ACC112 (cell line): Measurements from ENCODE around the gene RFPL3.
"Not testable (repeated sequence)": the region's sequence is repeated elsewhere in the genome, so short reads cannot be mapped to it uniquely, and the experiment has no call there.

ENCODE experiments used
- H2AFZ ChIP-seq: fragments of 200-600 bp; sonication (generic); one replicate; pipeline ENCODE4 v1.6.0; 2017; ENCODE audit warnings: antibody characterized with exemption, low read length; ENCODE audit not compliant: unreplicated experiment
- H3K27ac ChIP-seq: fragments of 200-600 bp; sonication (generic); 2 replicates; pipeline ENCODE4 v1.5.1; 2014; ENCODE audit warnings: low read depth, mild to moderate bottlenecking, antibody characterized with exemption, low read length, moderate library complexity
- H3K27me3 ChIP-seq: fragments of 200-600 bp; sonication (generic); 2 replicates; pipeline ENCODE4 v1.6.1; 2014; ENCODE audit warnings: mild to moderate bottlenecking, antibody characterized with exemption, low read length, moderate library complexity, mixed read lengths; ENCODE audit not compliant: insufficient read depth
- H3K36me3 ChIP-seq: fragments of 200-600 bp; sonication (generic); 2 replicates; pipeline ENCODE4 v1.6.1; 2016; ENCODE audit warnings: mild to moderate bottlenecking, antibody characterized with exemption, low read length, moderate library complexity, mixed read lengths; ENCODE audit not compliant: insufficient read depth
- H3K4me1 ChIP-seq: fragments of 200-600 bp; sonication (generic); one replicate; pipeline ENCODE4 v1.6.1; 2016; ENCODE audit warnings: low read length, mixed read lengths; ENCODE audit not compliant: insufficient read depth, unreplicated experiment, control insufficient read depth
- H3K4me3 ChIP-seq: fragments of 200-600 bp; sonication (generic); 2 replicates; pipeline ENCODE4 v1.5.1; 2014; ENCODE audit warnings: mild to moderate bottlenecking, low read depth, low read length
- H3K79me2 ChIP-seq: fragments of 200-600 bp; sonication (generic); one replicate; pipeline ENCODE4 v1.6.0; 2016; ENCODE audit warnings: low read length; ENCODE audit not compliant: control insufficient read depth, unreplicated experiment, insufficient read depth

The RFPL3 gene

DNA sequence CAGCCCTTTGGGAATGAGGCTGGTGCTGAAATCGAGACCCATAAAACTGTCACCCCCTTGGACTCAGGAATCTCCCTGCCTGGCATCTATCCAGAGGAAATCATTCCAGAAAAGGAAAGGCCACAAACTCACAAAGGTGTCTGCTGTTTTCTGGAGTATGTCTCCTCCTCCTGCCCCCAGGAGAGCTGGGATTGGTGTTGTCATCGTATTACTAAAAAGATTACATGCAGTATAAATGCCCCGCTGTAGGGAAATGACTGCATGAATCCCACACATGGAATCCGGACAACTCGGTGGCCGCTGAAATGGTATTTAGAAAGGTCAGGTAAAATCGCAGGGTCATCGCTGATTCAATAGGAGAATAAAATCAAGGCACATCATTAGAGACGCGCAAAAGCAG lies 18.9 kb upstream of the RFPL3 start:
- H3K4me1 ChIP-seq = no peaks in the 10 kb centered on the region
- no peak overlapping the region for H2AFZ ChIP-seq

DNA sequence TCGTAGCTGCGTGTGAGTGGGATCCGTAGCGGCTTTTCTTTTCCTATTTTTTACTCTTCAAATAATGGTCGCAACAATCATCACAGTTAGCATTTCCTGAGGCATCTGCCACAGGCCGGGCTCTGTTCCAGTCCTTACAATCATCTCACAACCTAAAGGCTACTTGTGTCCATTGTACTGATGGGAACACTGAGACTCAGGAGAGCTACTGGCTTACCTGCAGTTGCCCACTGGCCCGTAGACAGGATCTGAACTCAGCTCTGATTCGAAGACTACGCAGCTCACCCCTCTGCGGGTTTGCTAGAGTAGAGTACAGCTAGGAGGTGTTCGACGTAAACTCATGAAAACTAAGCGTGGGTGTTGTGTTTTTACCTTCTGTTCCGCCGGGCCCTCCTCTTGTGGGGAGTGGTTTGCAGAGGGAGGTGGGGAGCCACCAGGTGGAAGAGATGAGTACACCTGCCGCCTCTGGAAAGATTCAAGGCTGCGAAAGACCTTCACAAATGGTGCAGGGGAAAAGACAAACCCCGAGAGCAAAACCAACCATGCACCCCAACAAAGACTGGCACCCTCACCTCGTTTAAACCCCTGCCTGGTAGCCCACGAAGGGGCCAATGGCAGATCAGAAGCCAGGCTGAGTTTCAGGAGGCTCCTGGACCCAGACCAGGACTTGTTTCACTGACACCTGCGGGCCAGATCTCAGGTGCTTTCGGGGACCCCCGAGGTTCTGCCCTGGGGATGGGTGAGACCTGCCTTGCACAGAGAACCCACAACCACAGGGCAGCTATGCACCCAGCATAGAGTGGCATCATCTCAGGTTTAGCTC lies 18.3 kb upstream of the RFPL3 start:
- Histone ChIP-seq H2AFZ (no peak overlapping the region), H3K4me1 (no peaks in the 10 kb centered on the region), H3K36me3 (no peaks in the 10 kb centered on the region), H3K79me2 (no peaks in the 10 kb centered on the region), H3K27ac (no peak overlapping the region), H3K27me3 (peaks cover 28% of the 10 kb centered on the region), H3K4me3 (no peak overlapping the region)

More for the DNA sequence above, 18.9 kb upstream of the RFPL3 start:
- Histone ChIP-seq H3K4me3 (no peak overlapping the region), H3K79me2 (no peaks in the 10 kb centered on the region), H3K27me3 (peaks cover 23% of the 10 kb centered on the region), H3K27ac (no peak overlapping the region), H3K36me3 (no peaks in the 10 kb centered on the region)

DNA sequence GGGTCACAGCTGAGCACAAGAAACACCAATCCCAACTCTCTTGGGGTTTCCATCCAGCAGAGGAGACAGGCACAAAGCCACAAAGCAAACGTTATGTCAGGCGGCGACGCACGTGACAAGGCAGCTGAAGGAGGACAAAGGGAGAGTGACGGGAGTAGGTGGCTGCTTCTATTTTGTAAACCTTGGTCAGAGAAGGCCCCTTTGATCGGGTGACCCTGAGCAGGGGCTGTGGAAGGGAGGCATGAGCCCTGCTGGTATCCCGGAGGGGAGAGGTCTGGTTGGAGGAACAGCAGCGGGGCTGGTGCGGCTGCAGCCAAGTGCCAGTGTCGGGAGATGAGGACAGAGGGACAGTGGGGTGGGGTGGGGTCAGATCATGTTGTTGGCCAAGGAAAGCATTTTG lies 17.3 kb upstream of the RFPL3 start:
- Histone ChIP-seq H3K79me2 (no peaks in the 10 kb centered on the region), H3K4me3 (no peak overlapping the region), H3K27ac (no peak overlapping the region)

DNA sequence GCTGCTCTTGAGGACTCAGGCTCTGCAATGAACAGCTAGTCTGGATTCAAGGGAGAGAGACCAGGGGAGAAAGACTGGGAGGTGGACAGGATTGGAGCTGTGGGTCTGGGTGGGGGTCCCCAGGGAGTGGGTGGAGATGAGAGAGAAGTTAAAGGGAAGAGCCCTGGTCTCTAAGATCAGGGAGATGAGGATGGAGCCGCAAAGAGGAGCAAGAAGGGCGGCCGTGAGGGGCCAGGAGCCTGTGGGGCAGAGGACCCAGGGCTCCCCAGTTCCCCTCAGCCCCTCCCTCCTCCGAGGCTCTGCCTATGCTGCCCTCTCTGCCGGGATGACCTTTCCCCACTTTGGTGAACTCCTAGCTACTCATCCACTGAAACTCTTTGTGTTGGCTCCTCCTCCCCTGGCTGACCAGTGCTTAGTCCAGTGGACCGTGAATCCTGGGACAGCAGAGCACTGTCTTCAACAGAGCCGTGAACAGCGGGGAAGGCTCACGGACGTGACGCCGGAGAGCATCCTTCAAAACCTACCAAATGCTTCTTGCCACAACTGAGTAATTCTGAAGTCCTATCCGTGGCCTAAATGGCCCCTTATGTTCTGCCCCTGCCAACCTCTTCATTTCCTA lies 16.4 kb upstream of the RFPL3 start:
- H2AFZ ChIP-seq = no peak overlapping the region

More for the DNA sequence above, 17.3 kb upstream of the RFPL3 start:
- Histone ChIP-seq H3K36me3 (no peaks in the 10 kb centered on the region), H3K4me1 (no peaks in the 10 kb centered on the region), H2AFZ (no peak overlapping the region), H3K27me3 (peaks cover 37% of the 10 kb centered on the region)

DNA sequence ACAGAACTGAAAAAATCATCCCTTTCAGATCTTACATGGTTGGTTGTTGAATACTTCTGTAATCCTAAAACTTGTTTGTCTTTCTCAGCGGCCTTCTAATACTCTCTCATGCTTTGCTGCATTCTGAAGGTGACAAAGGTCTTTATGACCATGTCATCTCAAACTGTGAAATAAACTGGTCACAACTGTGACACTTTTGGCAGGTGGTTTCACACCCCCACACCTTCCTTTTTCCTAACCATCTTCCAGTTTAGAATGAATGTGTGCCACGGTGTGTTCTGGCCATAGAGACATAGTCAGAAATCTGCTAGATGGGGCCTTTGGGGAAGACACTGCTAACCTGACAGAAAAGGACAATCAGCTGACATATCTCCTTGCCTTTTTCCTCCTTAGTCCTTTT lies 14.7 kb upstream of the RFPL3 start:
- H3K4me1 ChIP-seq = no peaks in the 10 kb centered on the region
- H3K27me3 ChIP-seq = peaks cover 43% of the 10 kb centered on the region
- no peak overlapping the region for H2AFZ ChIP-seq
- H3K36me3 ChIP-seq = no peaks in the 10 kb centered on the region
- H3K79me2 ChIP-seq = no peaks in the 10 kb centered on the region
- H3K27ac ChIP-seq = no peak overlapping the region
- H3K4me3 ChIP-seq = no peak overlapping the region

More for the DNA sequence above, 16.4 kb upstream of the RFPL3 start:
- no peaks in the 10 kb centered on the region for H3K36me3 ChIP-seq
- no peak overlapping the region for H3K27ac ChIP-seq
- no peak overlapping the region for H3K4me3 ChIP-seq
- H3K4me1 ChIP-seq = no peaks in the 10 kb centered on the region
- no peaks in the 10 kb centered on the region for H3K79me2 ChIP-seq
- peaks cover 43% of the 10 kb centered on the region for H3K27me3 ChIP-seq

DNA sequence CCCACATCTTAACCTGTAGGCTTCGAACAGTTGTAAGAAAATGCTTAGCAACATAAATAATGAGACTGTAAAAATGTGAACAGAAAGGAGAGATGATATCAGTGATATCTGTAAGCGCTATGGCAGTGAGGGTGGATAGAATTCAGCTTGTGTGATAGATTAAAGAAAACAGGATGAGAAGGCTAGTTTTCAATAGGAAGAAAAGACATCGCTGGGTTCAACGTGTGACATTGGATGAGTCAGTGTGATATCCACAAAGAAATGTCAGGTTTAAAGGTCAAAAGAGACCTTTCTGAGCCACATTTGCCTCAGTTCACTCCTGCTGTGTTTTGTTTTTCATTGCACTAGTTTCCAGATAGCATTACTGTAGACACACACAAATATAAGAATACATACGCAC lies 13.7 kb upstream of the RFPL3 start:
- Histone ChIP-seq H2AFZ (no peak overlapping the region), H3K36me3 (no peaks in the 10 kb centered on the region)

DNA sequence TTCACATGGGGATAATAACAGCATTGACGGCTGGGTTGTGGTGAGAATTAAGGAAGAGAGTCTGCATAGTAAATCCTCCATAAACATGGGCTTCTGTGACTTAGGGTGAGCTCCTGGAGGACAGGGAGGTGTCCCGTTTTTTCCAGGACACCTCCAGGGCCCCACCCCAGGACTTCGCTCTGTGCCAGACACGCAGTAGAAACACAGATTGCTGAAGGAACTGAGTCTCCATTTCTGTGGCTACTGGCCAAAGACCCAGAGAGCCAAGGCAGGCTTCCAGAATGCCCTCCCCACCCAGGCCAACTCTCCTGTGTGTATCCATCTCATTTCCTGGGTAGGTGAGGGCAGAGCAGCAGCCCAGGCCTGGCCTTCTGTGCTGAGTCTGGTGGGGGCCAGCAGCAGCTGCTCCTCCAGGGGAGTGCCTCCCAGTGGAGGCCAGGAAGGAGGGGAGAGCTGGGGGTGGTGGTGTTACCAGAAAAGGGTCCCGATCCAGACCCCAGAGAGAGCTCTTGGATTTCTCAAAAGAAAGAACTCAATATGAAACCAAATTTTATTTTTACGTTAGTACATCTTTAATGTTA lies 9.5 kb upstream of the RFPL3 start:
- Histone ChIP-seq H3K79me2 (no peaks in the 10 kb centered on the region), H3K4me1 (no peaks in the 10 kb centered on the region), H3K4me3 (no peak overlapping the region), H3K27ac (no peak overlapping the region), H3K27me3 (peaks cover 25% of the 10 kb centered on the region), H3K36me3 (no peaks in the 10 kb centered on the region), H2AFZ (no peak overlapping the region)

More for the DNA sequence above, 13.7 kb upstream of the RFPL3 start:
- no peaks in the 10 kb centered on the region for H3K79me2 ChIP-seq
- peaks cover 43% of the 10 kb centered on the region for H3K27me3 ChIP-seq
- no peak overlapping the region for H3K27ac ChIP-seq
- H3K4me3 ChIP-seq = no peak overlapping the region
- no peaks in the 10 kb centered on the region for H3K4me1 ChIP-seq

DNA sequence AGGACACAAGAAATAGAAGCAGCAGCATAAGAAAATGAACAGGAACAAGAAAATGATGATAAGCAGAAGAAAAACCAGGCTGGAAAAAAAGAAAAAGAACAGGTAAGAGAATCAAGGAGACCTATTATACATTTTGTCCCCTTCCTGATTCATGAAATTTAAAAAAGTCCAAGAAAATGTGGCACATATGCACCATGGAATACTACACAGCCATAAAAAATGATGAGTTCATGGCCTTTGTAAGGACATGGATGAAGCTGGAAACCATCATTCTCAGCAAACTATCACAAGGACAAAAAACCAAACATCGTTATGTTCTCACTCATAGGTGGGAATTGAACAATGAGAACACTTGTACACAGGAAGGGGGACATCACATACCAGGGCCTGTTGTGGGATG lies 5.8 kb upstream of the RFPL3 start:
- not testable (repeated sequence) for H3K36me3 ChIP-seq, H3K79me2 ChIP-seq, H3K27ac ChIP-seq, H3K4me3 ChIP-seq, H3K27me3 ChIP-seq, H3K4me1 ChIP-seq, H2AFZ ChIP-seq

DNA sequence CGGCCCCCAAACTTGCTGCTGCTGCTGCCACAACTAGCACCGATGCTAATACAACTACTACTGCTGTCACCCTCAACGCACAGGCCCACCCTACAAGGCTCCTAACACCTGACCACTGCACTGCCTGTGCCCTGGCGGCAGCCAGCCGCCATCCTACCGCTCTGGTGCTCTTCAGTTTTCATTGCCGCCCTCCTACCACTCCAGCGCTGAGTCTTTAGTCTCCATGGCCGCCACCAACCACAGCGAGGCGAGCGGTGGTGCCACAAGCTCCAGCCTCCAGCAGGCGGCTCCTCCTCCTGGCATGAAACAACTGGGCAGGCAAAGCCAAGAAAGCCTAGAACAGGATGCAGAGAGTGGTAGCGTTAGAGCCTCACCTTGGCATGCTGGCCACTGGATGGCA lies 5.0 kb upstream of the RFPL3 start:
- no peaks in the 10 kb centered on the region for H3K36me3 ChIP-seq
- H3K27ac ChIP-seq = no peak overlapping the region
- H2AFZ ChIP-seq = no peak overlapping the region
- no peaks in the 10 kb centered on the region for H3K27me3 ChIP-seq
- no peak overlapping the region for H3K4me3 ChIP-seq
- H3K4me1 ChIP-seq = no peaks in the 10 kb centered on the region
- no peaks in the 10 kb centered on the region for H3K79me2 ChIP-seq

DNA sequence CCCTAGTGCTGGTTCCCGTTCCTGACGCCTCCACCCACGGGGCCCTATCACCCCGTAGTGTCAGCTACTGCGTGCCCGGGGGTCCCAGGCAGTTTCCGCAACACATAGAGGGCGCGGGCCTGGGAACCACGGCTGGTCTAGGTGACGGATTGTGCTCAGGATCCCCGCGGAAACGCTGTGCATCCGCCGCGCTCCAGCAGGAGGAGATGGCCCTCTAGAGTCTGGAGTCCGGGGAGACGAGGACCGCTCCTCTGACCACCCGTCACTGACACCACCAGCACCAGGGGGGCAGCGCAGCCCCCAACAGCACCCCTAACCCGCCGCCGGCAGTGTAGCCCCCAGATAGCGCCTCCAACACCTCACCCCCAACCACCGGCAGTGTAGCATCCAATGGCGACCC lies 4.4 kb upstream of the RFPL3 start:
- Histone ChIP-seq H3K27me3 (no peaks in the 10 kb centered on the region), H3K27ac (no peak overlapping the region), H2AFZ (no peak overlapping the region), H3K4me3 (no peak overlapping the region), H3K79me2 (no peaks in the 10 kb centered on the region), H3K4me1 (no peaks in the 10 kb centered on the region), H3K36me3 (no peaks in the 10 kb centered on the region)

DNA sequence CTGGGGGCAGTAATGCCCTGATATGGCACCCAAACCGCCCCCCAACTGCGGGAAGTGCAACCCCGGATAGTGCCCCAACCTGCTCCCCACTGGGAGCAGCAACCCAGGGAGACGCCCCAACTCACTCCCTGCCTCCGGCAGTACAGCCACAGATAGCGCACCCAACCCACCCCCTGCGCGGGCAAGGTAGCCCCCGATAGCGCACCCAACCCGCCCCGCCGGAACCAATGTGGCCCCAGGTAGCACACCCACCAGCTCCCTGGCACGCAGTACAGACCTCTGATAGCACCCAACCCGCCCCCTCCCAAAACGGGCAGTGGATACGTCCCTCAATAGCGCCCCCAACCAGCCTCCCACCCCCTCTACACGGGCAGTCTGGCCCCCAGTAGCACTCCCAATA lies 3.8 kb upstream of the RFPL3 start:
- Histone ChIP-seq H3K27ac (no peak overlapping the region), H2AFZ (no peak overlapping the region), H3K27me3 (no peaks in the 10 kb centered on the region), H3K4me3 (no peak overlapping the region), H3K36me3 (no peaks in the 10 kb centered on the region), H3K4me1 (no peaks in the 10 kb centered on the region), H3K79me2 (no peaks in the 10 kb centered on the region)
